ENCODE data around the gene U2AF2. TPM values are rescaled to one million over a fixed set of nuclear protein-coding genes. Genes with fewer than 3 reads are reported as not detected.

Gene U2AF2
- total and polyA plus RNA-seq, 8 donors, result 123 to 213 (median 170) TPM

GRCh38 chr19:55638864-55639359 is 15.9 kb upstream of the U2AF2 start:
- intact Hi-C loops (cut with DNase I), result no loop called here
- H3K9me3 ChIP-seq, result no peaks in the 10 kb centered on the region
- peaks cover 0 to 13% of the 10 kb centered on the region in 2 donors for H3K27me3 ChIP-seq
- DNase-seq, result peak in 1 of 4 donors; percentile 41
- H3K4me3 ChIP-seq, result no peak overlapping the region
- H3K36me3 ChIP-seq, result no peaks in the 10 kb centered on the region
- peak in 1 of 2 donors; percentile 37 for TF ChIP-seq CTCF (IDR thresholded peaks at IDR 0.05)
- ATAC-seq, result no peak
- peaks cover 17 to 77% of the 10 kb centered on the region in 2 donors for H3K4me1 ChIP-seq
- H3K27ac ChIP-seq, result no peak overlapping the region

GRCh38 chr19:55640043-55640576 is 14.7 kb upstream of the U2AF2 start:
- intact Hi-C loops (cut with DNase I), result no loop called here
- DNase-seq (peak in 3 of 4 donors; percentile 77 to 91 (median 77)), ATAC-seq (peak; percentile 47)
- peak; percentile 37 for TF ChIP-seq CTCF (IDR thresholded peaks at IDR 0.05)
- peaks cover 17 to 84% of the 10 kb centered on the region in 2 donors for H3K4me1 ChIP-seq
- H3K27ac ChIP-seq, result peak overlapping the region; percentile 85 to 92
- H3K36me3 ChIP-seq, result peaks cover 0 to 5% of the 10 kb centered on the region in 2 donors
- peak overlapping the region; percentile 74 to 81 for H3K4me3 ChIP-seq
- peaks cover 0 to 13% of the 10 kb centered on the region in 2 donors for H3K27me3 ChIP-seq
- H3K9me3 ChIP-seq, result no peaks in the 10 kb centered on the region

- no peak for TF ChIP-seq CTCF (IDR thresholded peaks at IDR 0.05)
- H3K4me3 ChIP-seq, result peak within 1 kb of the TSS; percentile 74 to 81
- ATAC-seq (peak; percentile 71), DNase-seq (peak; percentile 61 to 92 (median 75))
- H3K27me3 ChIP-seq, result peaks cover 0 to 13% of the 10 kb centered on the region in 2 donors
- peaks cover 14 to 81% of the 10 kb centered on the region in 2 donors for H3K4me1 ChIP-seq
- no peaks in the 10 kb centered on the region for H3K9me3 ChIP-seq
- H3K27ac ChIP-seq, result peak within 1 kb of the TSS; percentile 85 to 92
- intact Hi-C loops (cut with DNase I), result no loop called here
- H3K36me3 ChIP-seq, result peaks cover 0 to 12% of the 10 kb centered on the region in 2 donors
Measured at GRCh38 chr19:55640577-55641425, 14.0 kb upstream of the U2AF2 start, which contains the start of gene ZNF580. Gene ZNF580, plus strand, starts transcription at chr19:55641002. Its CDS starts 1,507 bp downstream, at chr19:55642509.

- Histone ChIP-seq H3K4me3 (peak overlapping the region; percentile 74 to 81), H3K9me3 (no peaks in the 10 kb centered on the region), H3K27me3 (peaks cover 0 to 13% of the 10 kb centered on the region in 2 donors), H3K4me1 (peaks cover 9 to 74% of the 10 kb centered on the region in 2 donors), H3K27ac (peak overlapping the region; percentile 85 to 92), H3K36me3 (peaks cover 0 to 12% of the 10 kb centered on the region in 2 donors)
- ATAC-seq (peak; percentile 0), DNase-seq (peak in 1 of 4 donors; percentile 21)
- no peak for TF ChIP-seq CTCF (IDR thresholded peaks at IDR 0.05)
- intact Hi-C loops (cut with DNase I), result no loop called here
Measured at GRCh38 chr19:55641426-55642152, 13.2 kb upstream of the U2AF2 start.
